ENCODE results near the gene PPARGC1A.

GRCh38 chr4:23922541-23923111 is 32.8 kb upstream of the PPARGC1A start:
- TF ChIP-seq POLR2A (IDR thresholded peaks at IDR 0.05; ENCODE audit: low read length) = no peak
- no peak for TF ChIP-seq CTCF (IDR thresholded peaks at IDR 0.05)
- TF ChIP-seq, protein P1, sequence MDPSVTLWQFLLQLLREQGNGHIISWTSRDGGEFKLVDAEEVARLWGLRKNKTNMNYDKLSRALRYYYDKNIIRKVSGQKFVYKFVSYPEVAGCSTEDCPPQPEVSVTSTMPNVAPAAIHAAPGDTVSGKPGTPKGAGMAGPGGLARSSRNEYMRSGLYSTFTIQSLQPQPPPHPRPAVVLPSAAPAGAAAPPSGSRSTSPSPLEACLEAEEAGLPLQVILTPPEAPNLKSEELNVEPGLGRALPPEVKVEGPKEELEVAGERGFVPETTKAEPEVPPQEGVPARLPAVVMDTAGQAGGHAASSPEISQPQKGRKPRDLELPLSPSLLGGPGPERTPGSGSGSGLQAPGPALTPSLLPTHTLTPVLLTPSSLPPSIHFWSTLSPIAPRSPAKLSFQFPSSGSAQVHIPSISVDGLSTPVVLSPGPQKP (IDR thresholded peaks at IDR 0.05; ENCODE audit: low read depth, low read length) = no peak
- no peak for TF ChIP-seq NFE2L2 (conservative IDR thresholded peaks at IDR 0.05; ENCODE audit: low read length)
- no peak for TF ChIP-seq RAD21 (conservative IDR thresholded peaks at IDR 0.05 in 1 of 2, IDR thresholded peaks at IDR 0.05 in 1 of 2)
- TF ChIP-seq JUN (IDR thresholded peaks at IDR 0.05) = no peak
- no peak for TF ChIP-seq HOXB5 (CRISPR knock-in tag; IDR thresholded peaks at IDR 0.05)
